Fibroblast of lung (primary cell): ENCODE measurements around the gene ASB15. TPM values are rescaled to one million over a fixed set of nuclear protein-coding genes. Genes with fewer than 3 reads are reported as not detected.

Source experiments
- DNase-seq, 2 donors: peaks; one replicate each; pipeline versions ENCODE4 v3.0.0 to v3.0.0-alpha.2; 2010; ENCODE audit warnings: low read depth in 2 of 2
- H2AFZ ChIP-seq: 2 replicates; pipeline ENCODE4 v1.5.1; 2012; ENCODE audit warnings: low read length, control low read depth, inconsistent platforms
- H3K27ac ChIP-seq: 2 replicates; pipeline ENCODE4 v1.5.1; 2011; ENCODE audit warnings: low read length, control low read depth; ENCODE audit not compliant: insufficient read depth
- H3K27me3 ChIP-seq: 2 replicates; pipeline ENCODE4 v1.5.1; 2011; ENCODE audit warnings: mild to moderate bottlenecking, low read length; ENCODE audit not compliant: control insufficient read depth, insufficient read depth
- H3K36me3 ChIP-seq: 2 replicates; pipeline ENCODE4 v1.5.1; 2011; ENCODE audit warnings: low read length; ENCODE audit not compliant: control insufficient read depth, insufficient read depth
- H3K4me1 ChIP-seq: 2 replicates; pipeline ENCODE4 v1.5.1; 2011; ENCODE audit warnings: low read length; ENCODE audit not compliant: control insufficient read depth, insufficient read depth; ENCODE audit errors: extremely low read depth
- H3K4me2 ChIP-seq: 2 replicates; pipeline ENCODE4 v1.5.1; 2011; ENCODE audit warnings: low read length, control low read depth; ENCODE audit not compliant: insufficient read depth; ENCODE audit errors: extremely low read depth
- H3K4me3 ChIP-seq, 4 experiments: fragments of 200-600 bp in 1 of 4; sonication (generic) in 1 of 4; replicated peaks in 1 of 4; 2 replicates each; pipeline ENCODE4 v1.5.1; 2011 to 2016; ENCODE audit warnings: low read length in 4 of 4, low read depth in 3 of 4, mild to moderate bottlenecking in 3 of 4, control low read depth in 2 of 4, inconsistent platforms in 1 of 4, mixed read lengths in 1 of 4; ENCODE audit not compliant: insufficient read depth in 1 of 4; ENCODE audit errors: control extremely low read depth in 1 of 4
- H3K79me2 ChIP-seq: 2 replicates; pipeline ENCODE4 v1.5.1; 2012; ENCODE audit warnings: mild to moderate bottlenecking, low read length, inconsistent platforms; ENCODE audit not compliant: control insufficient read depth, insufficient read depth
- H3K9ac ChIP-seq: 2 replicates; pipeline ENCODE4 v1.5.1; 2011; ENCODE audit warnings: mild to moderate bottlenecking, low read length, control low read depth; ENCODE audit not compliant: insufficient read depth
- H3K9me3 ChIP-seq: 2 replicates; pipeline ENCODE4 v1.5.1; 2012; ENCODE audit warnings: low read depth, low read length; ENCODE audit not compliant: control insufficient read depth, insufficient read depth
- H4K20me1 ChIP-seq: 2 replicates; pipeline ENCODE4 v1.5.1; 2011; ENCODE audit warnings: low read length; ENCODE audit not compliant: control insufficient read depth, insufficient read depth; ENCODE audit errors: extremely low read depth
- EZH2 ChIP-seq: IDR thresholded peaks from 2 replicates; pipeline ENCODE4 v1.5.1; 2012; ENCODE audit warnings: low read length, control low read depth, mild to moderate bottlenecking; ENCODE audit errors: missing control alignments
- polyA plus RNA-seq, 2 donors: library from polyadenylated mRNA; depleted of rRNA in 1 of 2; stranded (reverse) in 1 of 2; unstranded in 1 of 2; fragments of >200 nt; gene quantifications; 2 replicates each; pipeline ENCODE4 v1.2.1, GENCODE V29; 2011 to 2012; ENCODE audit warnings: missing spikeins in 1 of 2
- total RNA-seq: library from RNA; depleted of rRNA; stranded (reverse); fragments of >200 nt; gene quantifications from 2 replicates; pipeline ENCODE4 v1.2.1, GENCODE V29; 2014
- TF ChIP-seq, protein P1 (sequence below), 2 donors: IDR thresholded peaks in 1 of 2; conservative IDR thresholded peaks in 1 of 2; 1 replicate in 1 of 2; 2 replicates in 1 of 2; pipeline ENCODE4 v1.5.1; 2011 to 2012; ENCODE audit warnings: low read length in 2 of 2, control low read depth in 1 of 2, inconsistent platforms in 1 of 2, low read depth in 1 of 2, mild to moderate bottlenecking in 1 of 2

The ASB15 gene
- total and polyA plus RNA-seq, 2 donors (not counting 1 experiment from before 2014, with no cell fraction given): not detected

DNA sequence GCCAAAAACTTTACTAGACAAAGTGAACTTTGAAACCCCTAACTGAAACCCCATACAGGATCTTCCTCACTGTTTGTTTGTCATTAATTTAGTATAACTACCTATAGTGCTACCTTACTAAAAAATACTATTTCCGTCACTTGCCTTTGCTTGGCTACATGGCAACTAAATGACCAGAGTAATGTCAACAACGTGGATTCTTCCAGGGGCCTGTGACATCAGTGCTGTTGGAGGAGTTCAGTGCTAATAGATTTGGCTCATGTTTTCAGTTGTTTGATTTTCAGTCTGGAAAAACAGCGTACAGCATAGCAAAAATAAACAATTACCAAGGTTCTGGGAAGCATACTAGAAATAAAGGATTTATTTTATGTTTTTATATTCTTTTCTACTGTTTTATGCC lies 3.0 kb upstream of the ASB15 start:
- DNase-seq: no peak
- Histone ChIP-seq H3K79me2 (no peaks in the 10 kb centered on the region), H3K27me3 (no peaks in the 10 kb centered on the region), H3K9me3 (no peaks in the 10 kb centered on the region), H3K4me1 (no peaks in the 10 kb centered on the region), H2AFZ (no peak overlapping the region), H4K20me1 (no peaks in the 10 kb centered on the region), H3K27ac (no peak overlapping the region), H3K4me2 (no peak overlapping the region), H3K36me3 (no peaks in the 10 kb centered on the region), H3K9ac (no peak overlapping the region), H3K4me3 (no peak overlapping the region)
- TF ChIP-seq, protein P1, sequence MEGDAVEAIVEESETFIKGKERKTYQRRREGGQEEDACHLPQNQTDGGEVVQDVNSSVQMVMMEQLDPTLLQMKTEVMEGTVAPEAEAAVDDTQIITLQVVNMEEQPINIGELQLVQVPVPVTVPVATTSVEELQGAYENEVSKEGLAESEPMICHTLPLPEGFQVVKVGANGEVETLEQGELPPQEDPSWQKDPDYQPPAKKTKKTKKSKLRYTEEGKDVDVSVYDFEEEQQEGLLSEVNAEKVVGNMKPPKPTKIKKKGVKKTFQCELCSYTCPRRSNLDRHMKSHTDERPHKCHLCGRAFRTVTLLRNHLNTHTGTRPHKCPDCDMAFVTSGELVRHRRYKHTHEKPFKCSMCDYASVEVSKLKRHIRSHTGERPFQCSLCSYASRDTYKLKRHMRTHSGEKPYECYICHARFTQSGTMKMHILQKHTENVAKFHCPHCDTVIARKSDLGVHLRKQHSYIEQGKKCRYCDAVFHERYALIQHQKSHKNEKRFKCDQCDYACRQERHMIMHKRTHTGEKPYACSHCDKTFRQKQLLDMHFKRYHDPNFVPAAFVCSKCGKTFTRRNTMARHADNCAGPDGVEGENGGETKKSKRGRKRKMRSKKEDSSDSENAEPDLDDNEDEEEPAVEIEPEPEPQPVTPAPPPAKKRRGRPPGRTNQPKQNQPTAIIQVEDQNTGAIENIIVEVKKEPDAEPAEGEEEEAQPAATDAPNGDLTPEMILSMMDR (conservative IDR thresholded peaks at IDR 0.05 in 1 of 2, IDR thresholded peaks at IDR 0.05 in 1 of 2; ENCODE audit: low read depth in 1 of 2, low read length in 2 of 2): no peak
- TF ChIP-seq EZH2: no peak

DNA sequence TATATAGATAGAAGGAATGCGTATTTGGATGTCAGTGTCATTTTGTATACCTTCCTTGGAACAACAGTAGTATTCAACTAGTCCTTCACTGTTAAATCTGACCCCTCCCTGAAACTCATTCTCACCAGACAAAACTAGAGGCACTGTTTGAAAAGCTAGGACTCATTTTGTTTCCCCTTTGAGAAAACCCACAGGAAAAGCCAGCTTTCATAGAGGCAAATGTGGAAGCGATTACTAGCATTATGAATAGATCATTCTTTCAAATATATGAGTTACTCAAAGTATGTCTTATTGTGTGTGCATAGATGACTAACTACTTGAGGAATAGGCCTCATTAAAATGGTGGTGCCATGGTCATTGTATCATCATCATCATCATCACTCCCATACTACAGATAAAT lies 1.9 kb upstream of the ASB15 start:
- H3K9ac ChIP-seq: no peak overlapping the region
- DNase-seq: no peak
- no peak for TF ChIP-seq EZH2
- H3K79me2 ChIP-seq: no peaks in the 10 kb centered on the region
- H3K4me2 ChIP-seq: no peak overlapping the region
- H4K20me1 ChIP-seq: no peaks in the 10 kb centered on the region
- no peak overlapping the region for H3K27ac ChIP-seq
- no peak overlapping the region for H3K4me3 ChIP-seq
- H3K36me3 ChIP-seq: no peaks in the 10 kb centered on the region
- H3K9me3 ChIP-seq: no peaks in the 10 kb centered on the region
- no peaks in the 10 kb centered on the region for H3K27me3 ChIP-seq
- H2AFZ ChIP-seq: no peak overlapping the region
- no peaks in the 10 kb centered on the region for H3K4me1 ChIP-seq

DNA sequence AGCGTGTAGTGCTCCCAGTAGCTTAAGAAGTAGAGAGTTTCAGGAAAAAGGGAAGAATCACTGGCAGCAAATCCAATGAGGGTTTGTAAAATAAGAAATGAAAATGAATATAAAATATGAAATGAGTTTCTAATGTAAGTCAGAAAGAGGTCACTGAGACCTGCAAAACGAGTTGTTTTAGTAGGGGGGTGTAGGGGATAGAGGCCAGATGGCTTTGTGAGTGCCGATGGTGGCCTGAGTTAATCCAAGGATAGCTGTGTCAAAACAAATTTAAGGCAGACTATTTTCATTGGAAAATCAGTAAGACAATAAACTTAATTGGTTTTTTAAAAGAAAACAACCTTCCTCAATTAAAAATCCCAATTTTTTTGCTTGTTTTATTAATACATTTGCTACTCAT lies 745 bp upstream of the ASB15 start:
- Histone ChIP-seq H3K9ac (no peak overlapping the region), H3K4me3 (no peak overlapping the region), H3K79me2 (no peaks in the 10 kb centered on the region), H3K27me3 (no peaks in the 10 kb centered on the region), H4K20me1 (no peaks in the 10 kb centered on the region), H2AFZ (no peak overlapping the region), H3K36me3 (no peaks in the 10 kb centered on the region), H3K4me2 (no peak overlapping the region), H3K27ac (no peak overlapping the region), H3K4me1 (no peaks in the 10 kb centered on the region), H3K9me3 (no peaks in the 10 kb centered on the region)
- no peak for DNase-seq
- no peak for TF ChIP-seq EZH2
- TF ChIP-seq, protein P1 (conservative IDR thresholded peaks at IDR 0.05 in 1 of 2, IDR thresholded peaks at IDR 0.05 in 1 of 2; ENCODE audit: low read depth in 1 of 2, low read length in 2 of 2): no peak
